Measurements from ENCODE around the gene HNRNPH1.
"Not testable (repeated sequence)": the region's sequence is repeated elsewhere in the genome, so short reads cannot be mapped to it uniquely, and the experiment has no call there.

HNRNPH1 gene

DNA sequence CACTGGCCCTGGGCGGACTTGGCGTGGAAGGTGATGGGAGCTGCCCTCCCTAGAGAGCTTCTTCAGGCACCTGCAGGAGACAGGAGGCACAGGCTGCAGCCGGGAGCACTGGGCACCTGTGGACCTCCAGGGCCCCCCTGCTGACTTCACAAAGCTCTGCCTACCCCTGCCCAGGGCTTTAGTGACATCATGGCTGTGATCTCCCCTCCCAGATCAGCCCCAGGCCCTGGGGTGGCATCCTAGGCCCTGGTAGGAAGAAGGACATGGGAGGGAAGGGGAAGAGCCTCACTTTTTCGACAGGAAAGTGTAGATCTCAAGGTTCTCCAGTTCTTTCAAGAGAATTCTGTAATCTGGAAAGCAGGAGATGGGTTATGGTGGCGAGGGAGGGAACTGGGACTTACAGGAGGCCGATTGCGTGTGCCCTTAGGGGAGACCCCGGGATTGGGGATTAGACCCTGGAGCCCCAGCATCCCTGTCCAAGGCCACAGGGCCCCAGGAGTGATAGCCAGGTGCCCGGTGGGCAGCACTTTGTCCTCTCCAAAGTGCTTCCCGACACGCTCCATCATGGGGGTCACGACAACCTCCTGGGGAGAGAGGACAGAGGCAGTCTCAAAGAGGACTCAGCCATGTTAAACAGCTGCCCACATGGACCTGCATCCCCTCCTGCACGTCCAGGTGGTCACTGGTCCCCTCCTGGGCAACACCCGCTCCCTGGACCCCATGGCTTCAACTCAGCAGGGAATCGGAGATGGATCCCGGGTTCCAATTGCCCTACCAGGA lies 19.9 kb upstream of the HNRNPH1 start:
- not testable (repeated sequence) for H3K27me3 ChIP-seq (replicated peaks; ENCODE audit: control insufficient read depth, insufficient read depth, low read length); H3K4me3 ChIP-seq (ENCODE audit: low read length); H3K9me3 ChIP-seq (ENCODE audit: control insufficient read depth, low read length); H3K4me1 ChIP-seq (ENCODE audit: control insufficient read depth, insufficient read depth, low read length); DNase-seq (ENCODE audit: low read depth); H3K36me3 ChIP-seq (ENCODE audit: control insufficient read depth, insufficient read depth, low read length, severe bottlenecking); H3K9ac ChIP-seq (ENCODE audit: low read length)

DNA sequence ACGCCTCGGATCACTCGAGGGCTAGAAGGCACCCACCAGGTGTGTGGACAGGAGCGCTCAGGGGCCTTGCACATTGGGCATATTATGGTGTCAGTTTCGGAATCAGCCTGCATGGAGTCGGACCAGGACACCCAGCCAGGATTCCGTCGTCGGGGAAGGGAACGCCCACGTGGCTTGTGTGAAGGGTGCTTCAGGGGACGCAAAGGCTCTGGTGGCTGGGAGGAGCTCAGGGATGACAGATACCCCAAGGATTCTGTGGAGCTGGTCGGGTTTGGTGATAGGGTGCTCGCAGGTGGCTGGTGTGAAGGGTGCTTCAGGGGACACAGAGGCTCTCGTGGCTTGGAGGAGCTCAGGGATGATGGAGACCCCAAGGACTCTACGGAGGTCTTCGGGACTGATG lies 19.2 kb upstream of the HNRNPH1 start:
- not testable (repeated sequence) for H3K4me1 ChIP-seq (ENCODE audit: control insufficient read depth, insufficient read depth, low read length); H3K36me3 ChIP-seq (ENCODE audit: control insufficient read depth, insufficient read depth, low read length, severe bottlenecking); H3K9ac ChIP-seq (ENCODE audit: low read length); DNase-seq (ENCODE audit: low read depth); H3K4me3 ChIP-seq (ENCODE audit: low read length); H3K27me3 ChIP-seq (replicated peaks; ENCODE audit: control insufficient read depth, insufficient read depth, low read length); H3K9me3 ChIP-seq (ENCODE audit: control insufficient read depth, low read length)

DNA sequence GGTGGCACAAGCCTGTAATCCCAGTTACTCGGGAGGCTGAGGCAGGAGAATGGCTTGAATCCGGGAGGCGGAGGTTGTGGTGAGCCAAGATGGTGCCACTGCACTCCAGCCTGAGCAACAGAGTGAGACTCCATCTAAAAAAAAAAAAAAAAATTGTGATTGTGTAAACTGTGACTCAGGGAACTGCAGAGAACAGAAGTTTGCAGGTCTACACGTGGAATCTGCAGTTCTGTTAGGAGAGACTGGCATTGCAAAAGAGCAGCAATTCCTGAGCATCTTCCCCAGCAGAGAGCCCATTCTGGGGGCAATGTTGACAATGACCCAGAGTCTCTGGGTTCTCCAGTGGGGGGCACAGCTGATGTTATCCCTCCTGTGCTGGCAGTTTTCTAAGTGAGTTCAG lies 18.3 kb upstream of the HNRNPH1 start:
- not testable (repeated sequence) for H3K9ac ChIP-seq (ENCODE audit: low read length); H3K4me1 ChIP-seq (ENCODE audit: control insufficient read depth, insufficient read depth, low read length); H3K9me3 ChIP-seq (ENCODE audit: control insufficient read depth, low read length); H3K4me3 ChIP-seq (ENCODE audit: low read length); DNase-seq (ENCODE audit: low read depth); H3K27me3 ChIP-seq (replicated peaks; ENCODE audit: control insufficient read depth, insufficient read depth, low read length); H3K36me3 ChIP-seq (ENCODE audit: control insufficient read depth, insufficient read depth, low read length, severe bottlenecking)

DNA sequence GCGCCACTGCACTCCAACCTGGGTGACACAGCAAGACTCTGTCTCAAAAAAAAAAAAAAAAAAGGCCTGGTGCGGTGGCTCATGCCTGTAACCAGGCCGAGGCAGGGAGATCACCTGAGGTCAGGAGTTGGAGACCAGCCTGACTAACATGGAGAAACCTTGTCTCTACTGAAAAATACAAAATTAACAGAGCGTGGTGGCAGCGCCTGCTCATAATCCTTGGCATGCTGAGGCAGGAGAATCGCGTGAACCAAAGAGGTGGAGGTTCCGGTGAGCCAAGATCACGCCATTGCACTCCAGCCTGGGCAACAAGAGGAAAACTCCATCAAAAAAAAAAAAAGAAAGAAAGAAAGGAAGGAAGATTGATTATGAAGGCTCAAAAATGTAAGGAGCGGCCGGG lies 15.8 kb upstream of the HNRNPH1 start:
- H3K36me3 ChIP-seq (ENCODE audit: control insufficient read depth, insufficient read depth, low read length, severe bottlenecking); H3K4me3 ChIP-seq (ENCODE audit: low read length); H3K9ac ChIP-seq (ENCODE audit: low read length); H3K9me3 ChIP-seq (ENCODE audit: control insufficient read depth, low read length); H3K27me3 ChIP-seq (replicated peaks; ENCODE audit: control insufficient read depth, insufficient read depth, low read length); H3K4me1 ChIP-seq (ENCODE audit: control insufficient read depth, insufficient read depth, low read length); DNase-seq (ENCODE audit: low read depth): not testable (repeated sequence)

DNA sequence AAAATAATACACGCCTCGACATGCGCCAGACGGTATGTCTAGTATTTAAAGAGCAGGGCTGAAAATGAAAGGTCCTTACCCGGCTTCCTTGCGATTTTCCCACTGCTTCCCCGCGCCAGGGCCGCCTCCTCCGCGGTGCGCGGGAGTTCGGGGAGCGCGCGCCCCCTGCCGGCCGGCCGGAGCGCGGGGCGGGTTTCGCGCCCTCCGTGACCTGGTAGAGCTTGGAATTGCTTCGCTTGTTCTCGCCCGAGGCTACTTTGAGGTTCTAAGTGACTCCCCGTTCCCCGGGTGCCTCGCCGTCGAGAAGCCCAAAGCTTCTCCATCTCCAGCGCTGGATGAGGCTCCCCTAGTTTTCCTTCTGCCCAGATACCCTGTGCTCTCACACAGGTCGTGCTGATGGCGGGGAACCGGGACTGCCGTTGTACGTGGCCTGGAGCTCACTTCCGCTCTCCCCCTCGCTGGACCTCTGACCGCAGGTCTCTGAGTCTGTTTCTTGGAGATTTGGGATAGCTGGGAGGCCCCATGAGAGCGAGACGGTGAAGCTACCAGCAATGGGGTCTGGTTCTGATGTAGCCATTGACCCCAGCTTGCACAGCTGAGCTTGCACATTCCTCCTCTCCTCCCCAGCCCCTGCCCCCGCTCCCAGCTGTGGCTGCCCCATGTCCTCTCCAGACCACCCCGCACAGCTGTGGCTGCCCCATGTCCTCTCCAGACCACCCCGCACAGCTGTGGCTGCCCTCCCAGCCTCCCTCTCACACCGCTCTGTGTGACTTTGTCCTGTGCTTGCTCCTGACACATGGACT lies 11.1 kb upstream of the HNRNPH1 start:
- not testable (repeated sequence) for H3K9me3 ChIP-seq (ENCODE audit: control insufficient read depth, low read length); H3K27me3 ChIP-seq (replicated peaks; ENCODE audit: control insufficient read depth, insufficient read depth, low read length); H3K9ac ChIP-seq (ENCODE audit: low read length); H3K4me3 ChIP-seq (ENCODE audit: low read length); H3K36me3 ChIP-seq (ENCODE audit: control insufficient read depth, insufficient read depth, low read length, severe bottlenecking); DNase-seq (ENCODE audit: low read depth); H3K4me1 ChIP-seq (ENCODE audit: control insufficient read depth, insufficient read depth, low read length)

DNA sequence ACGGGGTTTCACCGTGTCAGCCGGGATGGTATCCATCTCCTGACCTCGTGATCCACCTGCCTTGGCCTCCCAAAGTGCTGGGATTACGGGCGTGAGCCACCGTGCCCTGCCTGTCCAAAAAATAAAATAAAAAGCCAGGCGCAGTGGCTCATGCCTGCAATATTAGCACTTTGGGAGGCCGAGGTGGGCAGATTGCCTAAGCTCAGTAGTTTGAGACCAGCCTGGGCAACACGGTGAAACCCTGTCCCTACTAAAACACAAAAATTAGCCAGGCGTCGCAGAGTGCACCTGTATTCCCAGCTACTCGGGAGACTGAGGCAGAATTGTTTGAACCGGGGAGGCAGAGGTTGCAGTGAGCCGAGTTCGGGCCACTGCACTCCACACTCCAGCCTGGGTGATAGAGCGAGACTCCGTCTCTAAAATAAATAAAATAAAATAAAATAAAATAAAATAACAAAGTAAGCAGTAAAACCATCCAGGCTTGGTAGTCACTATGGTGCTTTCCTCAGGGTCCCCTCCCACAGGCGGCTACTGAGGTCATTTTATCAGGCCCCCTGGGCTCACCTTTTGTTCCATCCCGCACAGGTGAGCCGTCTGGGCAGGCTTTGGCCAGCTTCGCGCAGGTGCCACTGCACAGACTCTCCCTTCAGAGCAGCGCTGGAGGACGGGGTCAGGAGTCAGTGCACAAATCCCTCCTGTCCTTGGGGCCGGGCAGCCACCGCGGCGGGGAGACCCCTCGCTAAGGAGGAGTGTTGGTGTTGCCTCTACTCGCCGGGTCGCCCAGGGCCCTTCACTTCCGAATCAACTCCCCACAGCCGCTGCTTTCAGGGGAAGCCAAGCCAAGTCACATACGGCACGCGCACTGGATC lies 10.3 kb upstream of the HNRNPH1 start:
- not testable (repeated sequence) for H3K4me1 ChIP-seq (ENCODE audit: control insufficient read depth, insufficient read depth, low read length); H3K36me3 ChIP-seq (ENCODE audit: control insufficient read depth, insufficient read depth, low read length, severe bottlenecking); H3K27me3 ChIP-seq (replicated peaks; ENCODE audit: control insufficient read depth, insufficient read depth, low read length); DNase-seq (ENCODE audit: low read depth); H3K9me3 ChIP-seq (ENCODE audit: control insufficient read depth, low read length)
- Histone ChIP-seq H3K4me3 (ENCODE audit: low read length) (peak overlapping the region; percentile 74), H3K9ac (ENCODE audit: low read length) (peak overlapping the region; percentile 58)

DNA sequence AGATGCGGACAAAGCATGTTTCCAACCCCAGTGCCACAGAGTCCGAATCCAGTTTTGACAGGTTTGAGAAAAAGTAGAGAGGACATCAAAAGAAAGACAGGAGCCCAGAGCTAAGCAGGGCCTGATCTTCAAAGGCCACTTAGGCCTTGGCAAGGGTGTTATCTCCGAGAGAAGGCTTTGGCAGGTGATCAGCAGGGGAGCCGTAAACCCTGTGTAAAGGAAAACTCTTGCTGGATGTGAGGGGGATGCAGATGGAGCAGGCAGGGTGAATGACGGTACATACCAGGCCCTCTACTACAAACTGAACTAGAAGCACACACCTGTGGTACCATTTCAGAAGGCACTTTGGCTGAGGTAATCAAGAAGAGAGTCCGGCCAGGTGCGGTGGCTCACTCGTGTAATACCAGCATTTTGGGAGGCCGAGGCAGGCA lies 1.4 kb upstream of the HNRNPH1 start:
- no peaks in the 10 kb centered on the region for H3K9me3 ChIP-seq (ENCODE audit: control insufficient read depth, low read length)
- H3K9ac ChIP-seq (ENCODE audit: low read length) = peak overlapping the region; percentile 100
- H3K4me3 ChIP-seq (ENCODE audit: low read length) = peak overlapping the region; percentile 99
- DNase-seq (ENCODE audit: low read depth) = no peak
- H3K4me1 ChIP-seq (ENCODE audit: control insufficient read depth, insufficient read depth, low read length) = peaks cover 33% of the 10 kb centered on the region
- peaks cover 27% of the 10 kb centered on the region for H3K36me3 ChIP-seq (ENCODE audit: control insufficient read depth, insufficient read depth, low read length, severe bottlenecking)
- no peaks in the 10 kb centered on the region for H3K27me3 ChIP-seq (replicated peaks; ENCODE audit: control insufficient read depth, insufficient read depth, low read length)

DNA sequence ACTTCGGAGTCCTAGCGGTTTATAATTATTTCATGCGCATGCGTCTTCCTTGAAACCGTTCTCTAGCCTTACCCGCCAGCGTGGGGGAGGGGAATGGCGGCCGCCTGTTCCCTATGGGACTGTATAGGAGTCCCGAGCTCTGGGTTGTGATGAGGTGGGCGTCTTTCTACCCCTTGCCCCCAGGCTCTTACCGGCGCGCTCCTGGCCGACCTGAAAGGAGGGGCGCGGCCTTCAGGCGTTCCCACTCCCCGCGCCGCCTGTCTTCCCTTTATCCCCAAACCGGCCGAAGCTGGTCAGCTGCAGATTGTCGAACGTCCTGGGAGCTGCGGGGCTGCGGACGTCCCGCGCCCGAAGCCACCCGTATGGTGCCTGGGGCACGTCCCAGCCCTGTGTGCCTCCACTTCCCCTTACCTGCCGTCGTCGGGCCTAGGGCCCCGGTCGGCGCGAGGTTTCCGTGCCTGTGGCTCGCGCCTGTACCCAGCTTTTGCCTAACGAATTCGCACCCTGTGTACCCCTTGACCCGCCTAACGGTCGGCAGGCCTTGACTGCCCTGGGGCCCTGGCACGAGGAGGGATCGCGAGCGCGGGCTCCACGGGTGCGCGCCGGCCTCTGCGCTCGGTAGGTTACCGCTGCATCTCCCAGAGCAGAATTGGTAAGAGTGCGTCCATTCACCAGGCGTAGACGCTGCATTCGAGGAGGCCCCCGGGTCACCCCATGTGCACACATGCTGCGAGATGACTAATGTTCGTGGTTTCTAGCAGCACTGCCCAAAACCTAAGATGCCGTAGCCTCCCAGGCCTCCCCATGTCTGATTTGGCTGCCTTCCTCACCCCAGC lies 653 bp upstream of the HNRNPH1 start:
- Histone ChIP-seq H3K27me3 (replicated peaks; ENCODE audit: control insufficient read depth, insufficient read depth, low read length) (no peaks in the 10 kb centered on the region), H3K9ac (ENCODE audit: low read length) (peak overlapping the region; percentile 100), H3K4me3 (ENCODE audit: low read length) (peak overlapping the region; percentile 99), H3K4me1 (ENCODE audit: control insufficient read depth, insufficient read depth, low read length) (peaks cover 39% of the 10 kb centered on the region), H3K9me3 (ENCODE audit: control insufficient read depth, low read length) (no peaks in the 10 kb centered on the region), H3K36me3 (ENCODE audit: control insufficient read depth, insufficient read depth, low read length, severe bottlenecking) (peaks cover 35% of the 10 kb centered on the region)
- peak; percentile 75 for DNase-seq (ENCODE audit: low read depth)

DNA sequence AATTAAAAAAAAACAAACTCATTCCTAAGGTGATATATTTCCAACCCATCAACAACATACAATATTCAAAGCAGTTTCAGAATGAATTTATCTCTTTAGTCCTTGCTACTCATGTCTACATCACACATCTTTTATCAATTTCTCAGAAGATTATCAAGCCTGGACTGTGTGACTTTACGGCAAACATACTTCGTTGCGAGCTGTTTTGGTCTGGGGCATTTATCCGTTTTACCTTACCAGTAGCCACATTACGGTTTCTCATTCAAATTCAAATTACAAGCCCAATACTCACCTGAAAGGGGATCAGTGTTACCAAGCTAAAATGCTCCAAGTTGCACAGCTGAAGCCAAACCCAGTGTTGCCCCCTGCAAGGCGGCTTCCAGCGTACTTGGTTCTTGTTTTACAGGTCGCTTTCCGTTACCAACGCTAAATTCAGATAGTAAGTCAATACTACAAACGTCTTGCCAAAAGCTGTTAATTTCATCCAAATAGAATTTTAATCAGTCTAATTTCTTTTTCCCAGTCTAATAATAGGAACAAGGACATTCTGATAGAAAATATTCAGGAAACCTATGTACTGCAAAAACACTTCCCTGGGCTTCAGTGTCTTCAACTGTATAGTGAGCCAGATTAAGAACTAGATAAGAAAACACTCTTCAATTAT lies 1.8 kb downstream of the HNRNPH1 start:
- no peaks in the 10 kb centered on the region for H3K27me3 ChIP-seq (replicated peaks; ENCODE audit: control insufficient read depth, insufficient read depth, low read length)
- H3K4me3 ChIP-seq (ENCODE audit: low read length) = peak overlapping the region; percentile 99
- peak overlapping the region; percentile 89 for H3K9ac ChIP-seq (ENCODE audit: low read length)
- H3K9me3 ChIP-seq (ENCODE audit: control insufficient read depth, low read length) = no peaks in the 10 kb centered on the region
- H3K36me3 ChIP-seq (ENCODE audit: control insufficient read depth, insufficient read depth, low read length, severe bottlenecking) = peaks cover 59% of the 10 kb centered on the region
- H3K4me1 ChIP-seq (ENCODE audit: control insufficient read depth, insufficient read depth, low read length) = peaks cover 52% of the 10 kb centered on the region
- DNase-seq (ENCODE audit: low read depth) = no peak

DNA sequence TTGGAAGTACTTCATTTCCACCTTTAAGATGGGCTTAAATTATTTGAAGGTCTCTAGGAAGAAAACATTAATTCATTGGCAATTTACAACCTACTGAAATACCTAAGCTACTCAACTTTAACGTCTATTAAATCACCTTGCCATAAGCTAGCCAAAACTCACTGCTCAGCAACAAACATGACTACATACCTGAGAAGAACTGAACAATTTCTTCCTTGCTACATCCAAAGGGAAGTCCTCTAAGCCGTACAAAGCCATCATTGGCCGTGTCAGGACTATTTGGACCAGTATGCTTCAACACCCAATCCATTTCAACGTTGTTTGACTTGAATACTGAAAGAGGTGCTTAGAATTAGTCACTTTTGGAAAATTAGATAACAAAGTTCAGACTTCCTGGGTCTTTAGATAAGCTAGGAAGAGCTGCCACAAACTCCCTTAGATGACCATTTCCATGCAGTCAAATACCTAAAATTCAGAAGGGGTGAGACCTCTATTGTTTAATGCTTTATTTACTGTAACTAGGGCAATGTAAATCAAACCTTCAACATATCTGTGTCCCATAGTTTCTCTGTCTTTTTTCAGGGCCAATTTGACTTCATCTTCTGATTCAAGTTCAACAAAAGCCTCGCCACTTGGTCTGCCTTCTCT lies 2.6 kb downstream of the HNRNPH1 start:
- H3K9ac ChIP-seq (ENCODE audit: low read length) = peak overlapping the region; percentile 89
- H3K27me3 ChIP-seq (replicated peaks; ENCODE audit: control insufficient read depth, insufficient read depth, low read length) = no peaks in the 10 kb centered on the region
- H3K9me3 ChIP-seq (ENCODE audit: control insufficient read depth, low read length) = no peaks in the 10 kb centered on the region
- H3K4me3 ChIP-seq (ENCODE audit: low read length) = peak overlapping the region; percentile 99
- H3K36me3 ChIP-seq (ENCODE audit: control insufficient read depth, insufficient read depth, low read length, severe bottlenecking) = peaks cover 68% of the 10 kb centered on the region
- no peak for DNase-seq (ENCODE audit: low read depth)
- peaks cover 60% of the 10 kb centered on the region for H3K4me1 ChIP-seq (ENCODE audit: control insufficient read depth, insufficient read depth, low read length)

Data from adipocyte (in vitro differentiated cells).